Stimulated activated naive CD8-positive, alpha-beta T cell treated with anti-CD3 and anti-CD28 coated beads, Interleukin-15, amount 100 ng/mL, for 72 hours (primary cell): ENCODE measurements around the gene CATSPER1.
"Not testable (repeated sequence)": the region's sequence is repeated elsewhere in the genome, so short reads cannot be mapped to it uniquely, and the experiment has no call there.

ENCODE experiments used
- ATAC-seq: fragments of 150-1000 bp; cut with Tn5 transposase; 2 replicates; pipeline ENCODE4 v1.10.0; 2021; ENCODE audit warnings: mild to moderate bottlenecking, moderate library complexity
- DNase-seq, 2 donors: peaks; one replicate each; pipeline ENCODE4 v3.0.0; 2021 to 2022
- H3K27ac Mint-ChIP-seq, 2 donors: one replicate each; pipeline ENCODE4 v1.8.0; 2022; ENCODE audit warnings: mild to moderate bottlenecking in 2 of 2, mixed read lengths in 2 of 2, moderate library complexity in 2 of 2
- H3K27me3 Mint-ChIP-seq: one replicate; pipeline ENCODE4 v1.8.0; 2022; ENCODE audit warnings: mixed read lengths
- H3K4me1 Mint-ChIP-seq: one replicate; pipeline ENCODE4 v1.8.0; 2022; ENCODE audit warnings: mild to moderate bottlenecking, mixed read lengths
- H3K4me3 Mint-ChIP-seq, 2 donors: one replicate each; pipeline ENCODE4 v1.8.0; 2022; ENCODE audit warnings: mild to moderate bottlenecking in 2 of 2, mixed read lengths in 2 of 2, moderate library complexity in 1 of 2
- H3K9me3 Mint-ChIP-seq, 2 donors: one replicate each; pipeline ENCODE4 v1.8.0; 2022; ENCODE audit warnings: mixed read lengths in 2 of 2

CATSPER1 gene

DNA sequence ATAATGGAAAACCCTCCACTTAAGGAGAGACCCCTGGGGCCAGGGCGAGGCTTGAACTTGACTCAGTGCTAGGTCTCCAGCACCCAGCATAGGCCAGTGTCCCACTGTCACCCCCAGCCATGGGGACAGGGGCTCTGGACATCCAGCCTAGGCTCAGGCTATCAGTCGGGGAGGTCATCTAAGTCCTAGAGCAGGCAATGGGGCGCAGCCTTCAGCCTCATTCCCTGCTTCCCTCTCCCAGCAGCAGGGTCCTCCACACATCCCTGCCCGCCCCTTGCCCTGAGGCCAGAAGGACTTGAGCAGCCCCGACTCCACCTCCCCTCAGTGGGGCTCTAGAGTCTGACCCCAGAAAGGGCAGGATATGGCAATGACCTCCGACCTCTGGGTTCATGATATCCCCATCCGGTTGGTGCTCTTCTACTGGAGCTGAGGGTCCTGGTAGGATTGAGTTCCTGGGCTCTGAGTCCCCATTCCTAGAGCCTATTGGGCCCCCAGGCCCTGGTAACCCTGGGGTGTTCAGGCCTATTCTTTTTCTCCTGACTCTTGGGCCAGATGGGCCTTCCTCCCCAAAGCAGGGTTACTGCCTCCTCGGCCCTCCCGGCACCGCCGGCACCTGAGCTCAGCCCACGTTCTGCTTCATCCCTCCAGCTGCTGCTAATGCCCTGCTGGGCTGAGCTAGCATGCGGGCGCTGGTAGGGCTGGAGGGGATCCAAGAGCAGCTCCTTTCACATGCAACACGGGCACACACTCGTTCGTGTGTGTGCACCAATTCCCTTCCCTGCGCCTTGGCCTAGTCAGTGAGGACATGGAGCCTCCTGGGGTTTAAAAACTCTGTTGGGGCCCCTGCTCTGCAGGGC lies 10.1 kb downstream of the CATSPER1 start:
- Mint-ChIP-seq H3K27me3 (peaks cover 36% of the 10 kb centered on the region), H3K27ac (peak overlapping the region in 1 of 2 donors; percentile 84), H3K4me1 (peaks cover 35% of the 10 kb centered on the region), H3K9me3 (no peaks in the 10 kb centered on the region), H3K4me3 (no peak overlapping the region)
- no peak for ATAC-seq
- no peak for DNase-seq

- Mint-ChIP-seq H3K4me1 (peaks cover 28% of the 10 kb centered on the region), H3K27ac (no peak overlapping the region), H3K9me3 (no peaks in the 10 kb centered on the region), H3K4me3 (no peak overlapping the region), H3K27me3 (peaks cover 36% of the 10 kb centered on the region)
- DNase-seq (no peak), ATAC-seq (no peak)
Observed at GRCh38 chr11:66015454-66015881, 10.8 kb downstream of the CATSPER1 start.

- H3K27ac Mint-ChIP-seq: no peak overlapping the region
- peaks cover 36% of the 10 kb centered on the region for H3K27me3 Mint-ChIP-seq
- no peak overlapping the region for H3K4me3 Mint-ChIP-seq
- H3K9me3 Mint-ChIP-seq: no peaks in the 10 kb centered on the region
- H3K4me1 Mint-ChIP-seq: peaks cover 24% of the 10 kb centered on the region
- ATAC-seq: no peak
- DNase-seq: no peak
Observed at GRCh38 chr11:66014804-66015453, 11.3 kb downstream of the CATSPER1 start.

DNA sequence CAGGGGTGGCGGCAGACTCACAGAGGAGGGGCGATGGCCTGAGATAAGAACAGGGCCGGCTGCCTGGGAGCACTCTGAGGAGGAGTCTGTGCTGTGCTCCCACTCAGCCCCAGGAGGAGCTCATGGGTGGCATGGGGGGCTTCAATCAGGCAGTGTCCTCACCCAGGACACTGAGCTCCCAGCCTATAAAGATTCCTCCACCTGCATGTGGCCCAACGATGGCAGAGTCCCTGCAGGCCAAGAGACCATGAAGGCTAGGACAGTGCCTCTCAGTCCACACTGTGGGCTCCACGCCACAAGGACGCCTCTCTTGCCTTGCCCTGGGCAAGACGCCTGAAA lies 12.5 kb downstream of the CATSPER1 start:
- Mint-ChIP-seq H3K27me3 (peaks cover 36% of the 10 kb centered on the region), H3K4me3 (no peak overlapping the region), H3K9me3 (no peaks in the 10 kb centered on the region), H3K4me1 (peaks cover 24% of the 10 kb centered on the region), H3K27ac (no peak overlapping the region)
- no peak for DNase-seq
- no peak for ATAC-seq

GRCh38 chr11:66012946-66013761 lies 13.1 kb downstream of the CATSPER1 start:
- Mint-ChIP-seq H3K4me1 (peaks cover 20% of the 10 kb centered on the region), H3K9me3 (no peaks in the 10 kb centered on the region), H3K27ac (no peak overlapping the region), H3K27me3 (peaks cover 36% of the 10 kb centered on the region), H3K4me3 (no peak overlapping the region)
- ATAC-seq (no peak), DNase-seq (no peak)

DNA sequence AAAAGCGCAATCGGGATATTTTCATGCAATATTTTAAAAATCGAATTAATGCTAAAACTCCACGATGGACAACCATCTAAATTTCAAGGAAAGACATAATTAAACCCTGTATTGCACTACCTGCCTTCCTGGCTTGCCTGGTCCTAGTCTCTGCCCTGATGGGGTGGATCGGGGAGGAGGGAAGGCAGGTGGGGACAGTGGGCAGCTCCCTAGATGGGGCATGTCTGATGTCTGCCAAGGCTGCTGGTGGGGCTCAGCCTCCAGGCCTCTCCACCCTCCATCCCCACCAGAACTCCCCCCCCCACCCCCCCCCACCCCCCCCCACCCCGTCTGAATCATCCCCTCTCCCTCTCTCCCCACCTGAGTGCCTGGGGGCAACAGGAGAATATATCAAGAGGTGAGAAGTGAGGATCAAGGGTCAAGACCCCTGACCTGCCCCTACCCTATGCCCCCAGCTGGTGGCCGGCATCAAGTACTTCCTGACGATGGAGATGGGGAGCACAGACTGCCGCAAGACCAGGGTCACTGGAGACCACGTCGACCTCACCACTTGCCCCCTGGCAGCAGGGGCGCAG lies 13.8 kb downstream of the CATSPER1 start:
- no peaks in the 10 kb centered on the region for H3K9me3 Mint-ChIP-seq
- DNase-seq: no peak
- H3K4me3 Mint-ChIP-seq: peak overlapping the region; percentile 45 to 63
- ATAC-seq: no peak
- peaks cover 16% of the 10 kb centered on the region for H3K4me1 Mint-ChIP-seq
- peaks cover 36% of the 10 kb centered on the region for H3K27me3 Mint-ChIP-seq
- H3K27ac Mint-ChIP-seq: no peak overlapping the region

DNA sequence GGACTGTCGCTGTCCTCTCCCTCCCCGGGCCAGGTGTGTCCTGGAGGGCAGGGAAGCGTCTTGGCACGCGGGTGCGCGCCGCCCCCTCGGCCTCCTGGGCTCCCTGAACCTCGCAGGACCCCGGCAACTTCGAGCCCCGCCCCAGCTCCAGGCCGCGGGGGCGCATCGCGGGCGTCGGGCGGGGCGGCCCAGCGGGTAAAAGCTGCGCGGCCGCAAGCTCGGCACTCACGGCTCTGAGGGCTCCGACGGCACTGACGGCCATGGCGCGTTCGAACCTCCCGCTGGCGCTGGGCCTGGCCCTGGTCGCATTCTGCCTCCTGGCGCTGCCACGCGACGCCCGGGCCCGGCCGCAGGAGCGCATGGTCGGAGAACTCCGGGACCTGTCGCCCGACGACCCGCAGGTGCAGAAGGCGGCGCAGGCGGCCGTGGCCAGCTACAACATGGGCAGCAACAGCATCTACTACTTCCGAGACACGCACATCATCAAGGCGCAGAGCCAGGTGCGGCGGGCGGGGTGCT lies 14.4 kb downstream of the CATSPER1 start, which contains the start of gene CST6:
TSS of gene CST6 (plus strand) at position 224 of the 519 bp plus-strand sequence. CDS start at position 261, 37 bp downstream.
- H3K9me3 Mint-ChIP-seq: no peaks in the 10 kb centered on the region
- peak; percentile 36 for ATAC-seq
- peaks cover 11% of the 10 kb centered on the region for H3K4me1 Mint-ChIP-seq
- peak within 1 kb of the TSS; percentile 45 to 63 for H3K4me3 Mint-ChIP-seq
- H3K27ac Mint-ChIP-seq: no peak within 1 kb of the TSS
- DNase-seq: no peak
- peaks cover 36% of the 10 kb centered on the region for H3K27me3 Mint-ChIP-seq

DNA sequence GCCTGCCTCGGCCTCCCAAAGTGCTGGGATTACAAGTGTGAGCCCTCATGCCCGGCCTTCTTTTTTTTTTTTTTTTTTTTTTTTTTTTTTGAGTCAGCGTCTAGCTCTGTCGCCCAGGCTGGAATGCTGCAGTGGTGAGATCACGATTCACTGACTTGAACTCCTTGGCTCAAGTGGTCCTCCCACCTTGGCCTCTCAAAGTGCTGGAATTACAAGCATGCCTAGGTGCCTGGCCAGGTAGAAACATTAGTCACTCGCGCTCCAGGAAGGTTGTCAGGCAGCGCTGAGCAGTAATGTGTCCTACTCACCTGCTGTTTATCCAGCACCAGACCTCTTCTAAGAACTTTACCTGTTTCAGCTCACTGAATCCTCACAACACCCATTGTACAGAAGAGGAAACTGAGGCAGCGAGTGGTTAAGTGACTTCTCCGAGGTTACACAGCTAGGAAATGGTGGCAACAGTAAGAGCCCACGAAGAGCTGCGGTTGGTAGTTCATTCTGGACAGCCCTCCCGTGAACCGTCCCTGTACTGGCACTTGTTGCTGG lies 15.0 kb downstream of the CATSPER1 start:
- ATAC-seq (no peak), DNase-seq (no peak)
- peaks cover 16% of the 10 kb centered on the region for H3K4me1 Mint-ChIP-seq
- peak overlapping the region in 1 of 2 donors; percentile 63 for H3K4me3 Mint-ChIP-seq
- H3K9me3 Mint-ChIP-seq: no peaks in the 10 kb centered on the region
- H3K27me3 Mint-ChIP-seq: peaks cover 36% of the 10 kb centered on the region
- no peak overlapping the region for H3K27ac Mint-ChIP-seq

DNA sequence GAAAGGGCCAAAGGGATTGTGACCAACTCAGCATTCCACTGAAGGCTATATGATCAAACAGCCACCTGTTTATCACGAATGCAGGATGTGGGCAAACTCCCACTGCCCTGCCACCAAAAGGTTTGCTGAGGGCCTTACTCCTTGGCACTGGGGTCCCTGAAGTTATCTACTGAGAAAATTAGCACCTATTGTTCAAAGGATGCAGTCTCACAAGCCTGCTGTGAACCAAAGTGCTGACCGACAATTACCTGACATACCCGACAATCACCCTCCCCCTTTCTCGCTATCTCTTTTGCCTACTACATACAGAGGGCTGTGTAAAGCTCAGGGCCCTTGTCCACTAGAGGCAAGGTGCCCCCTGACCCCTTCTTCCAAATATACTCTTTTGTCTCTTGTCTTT lies 16.2 kb downstream of the CATSPER1 start:
- Mint-ChIP-seq H3K27me3 (peaks cover 35% of the 10 kb centered on the region), H3K27ac (peak overlapping the region in 1 of 2 donors; percentile 49), H3K4me1 (peaks cover 21% of the 10 kb centered on the region)
- DNase-seq, H3K4me3 Mint-ChIP-seq, ATAC-seq, H3K9me3 Mint-ChIP-seq: not testable (repeated sequence)

DNA sequence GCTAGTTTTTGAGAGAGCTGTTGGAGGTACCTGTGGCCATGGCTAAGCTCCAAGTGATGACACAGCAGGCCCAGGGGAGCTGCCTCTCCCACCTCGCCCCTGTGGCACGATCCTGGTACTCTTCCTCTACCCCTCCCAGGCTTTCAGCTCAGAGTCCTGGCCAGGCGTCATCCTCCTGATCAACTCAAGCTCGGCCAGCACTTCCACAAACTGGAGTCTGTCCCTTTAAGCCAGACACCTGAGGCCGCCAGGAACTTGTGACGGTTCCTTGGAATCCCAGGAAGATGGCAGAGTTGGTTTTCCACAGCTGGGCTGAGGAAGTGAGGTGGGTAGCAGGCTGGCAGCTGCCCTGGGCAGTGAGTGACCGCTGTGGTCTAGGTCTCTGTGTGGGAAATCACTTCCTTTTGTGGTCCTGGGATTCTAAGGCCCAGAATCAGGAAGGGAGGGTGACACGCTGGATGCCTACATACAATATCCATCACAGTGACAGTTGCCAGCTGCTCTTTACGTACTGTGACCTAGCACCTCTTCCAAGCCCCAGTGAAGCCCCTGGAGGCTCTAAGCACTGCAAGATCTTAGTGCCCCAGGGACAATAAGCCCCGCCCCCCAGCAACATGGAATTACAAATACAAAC lies 17.7 kb downstream of the CATSPER1 start:
- peaks cover 25% of the 10 kb centered on the region for H3K27me3 Mint-ChIP-seq

DNA sequence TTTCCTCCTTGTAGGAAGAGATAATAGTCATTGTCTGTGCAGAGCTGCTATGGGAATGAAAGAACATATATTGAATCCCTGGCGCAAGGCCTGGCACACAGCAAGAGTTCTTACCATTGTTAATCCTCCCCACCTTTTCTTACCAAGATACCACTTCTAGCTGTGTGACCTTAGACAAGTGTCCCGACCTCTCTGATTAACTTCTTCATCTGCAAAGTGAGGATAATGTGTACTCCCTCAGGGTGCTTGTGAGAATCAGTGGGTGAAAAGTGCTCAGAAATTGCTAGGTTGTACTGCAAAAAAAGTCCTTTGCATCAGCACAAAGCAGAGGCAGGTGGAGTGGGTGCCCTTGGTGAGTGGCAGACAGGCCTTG lies 18.2 kb downstream of the CATSPER1 start:
- Mint-ChIP-seq H3K4me1 (peaks cover 35% of the 10 kb centered on the region), H3K27me3 (peaks cover 20% of the 10 kb centered on the region), H3K27ac (no peak overlapping the region), H3K4me3 (no peak overlapping the region), H3K9me3 (no peaks in the 10 kb centered on the region)
- no peak for ATAC-seq
- DNase-seq: no peak

More for the DNA sequence above, 17.7 kb downstream of the CATSPER1 start:
- peak overlapping the region in 1 of 2 donors; percentile 33 for H3K27ac Mint-ChIP-seq
- H3K4me1 Mint-ChIP-seq: peaks cover 30% of the 10 kb centered on the region
- no peak for DNase-seq
- no peaks in the 10 kb centered on the region for H3K9me3 Mint-ChIP-seq
- no peak overlapping the region for H3K4me3 Mint-ChIP-seq
- ATAC-seq: no peak

DNA sequence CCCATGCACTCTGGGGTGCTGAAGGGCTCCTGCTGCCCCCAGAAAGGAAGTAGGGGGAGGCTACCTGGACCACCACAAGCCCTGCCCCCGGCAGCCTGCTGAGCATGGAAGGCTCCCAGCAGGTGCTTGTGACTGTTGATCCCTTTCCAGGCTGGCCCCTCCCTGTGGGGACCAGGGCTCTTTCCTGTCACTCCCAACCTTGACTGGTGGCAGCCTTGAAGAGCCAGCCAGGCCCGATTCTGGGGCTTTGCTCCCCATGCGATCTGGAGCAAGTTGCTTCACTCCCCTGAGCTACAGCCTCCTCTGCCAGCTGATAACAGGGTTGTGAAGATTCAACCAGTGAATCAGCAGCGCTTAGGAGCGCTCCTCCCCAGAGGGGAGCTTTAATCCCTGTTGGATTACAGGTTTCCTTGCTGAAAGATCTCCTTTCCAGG lies 19.1 kb downstream of the CATSPER1 start:
- Mint-ChIP-seq H3K4me1 (peaks cover 43% of the 10 kb centered on the region), H3K9me3 (no peaks in the 10 kb centered on the region), H3K27ac (peak overlapping the region in 1 of 2 donors; percentile 66), H3K4me3 (no peak overlapping the region), H3K27me3 (peaks cover 11% of the 10 kb centered on the region)
- ATAC-seq: no peak
- DNase-seq: no peak

DNA sequence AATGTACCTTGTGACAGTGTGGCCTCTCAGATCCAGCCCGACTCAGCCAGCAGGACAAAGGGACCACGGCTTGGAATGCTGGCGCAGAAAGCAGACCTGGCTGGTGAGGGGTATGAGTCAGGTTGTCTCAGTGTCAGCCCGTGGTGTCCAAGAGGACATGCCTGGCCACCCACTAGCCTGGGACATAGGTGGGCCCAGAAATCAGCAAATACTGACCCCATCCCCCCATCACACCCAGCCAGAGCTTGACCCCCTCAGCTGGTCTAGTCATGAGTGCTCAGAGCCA lies 19.4 kb downstream of the CATSPER1 start:
- Mint-ChIP-seq H3K9me3 (no peaks in the 10 kb centered on the region), H3K27ac (no peak overlapping the region), H3K27me3 (peaks cover 7% of the 10 kb centered on the region), H3K4me1 (peaks cover 43% of the 10 kb centered on the region), H3K4me3 (no peak overlapping the region)
- ATAC-seq (no peak), DNase-seq (no peak)

DNA sequence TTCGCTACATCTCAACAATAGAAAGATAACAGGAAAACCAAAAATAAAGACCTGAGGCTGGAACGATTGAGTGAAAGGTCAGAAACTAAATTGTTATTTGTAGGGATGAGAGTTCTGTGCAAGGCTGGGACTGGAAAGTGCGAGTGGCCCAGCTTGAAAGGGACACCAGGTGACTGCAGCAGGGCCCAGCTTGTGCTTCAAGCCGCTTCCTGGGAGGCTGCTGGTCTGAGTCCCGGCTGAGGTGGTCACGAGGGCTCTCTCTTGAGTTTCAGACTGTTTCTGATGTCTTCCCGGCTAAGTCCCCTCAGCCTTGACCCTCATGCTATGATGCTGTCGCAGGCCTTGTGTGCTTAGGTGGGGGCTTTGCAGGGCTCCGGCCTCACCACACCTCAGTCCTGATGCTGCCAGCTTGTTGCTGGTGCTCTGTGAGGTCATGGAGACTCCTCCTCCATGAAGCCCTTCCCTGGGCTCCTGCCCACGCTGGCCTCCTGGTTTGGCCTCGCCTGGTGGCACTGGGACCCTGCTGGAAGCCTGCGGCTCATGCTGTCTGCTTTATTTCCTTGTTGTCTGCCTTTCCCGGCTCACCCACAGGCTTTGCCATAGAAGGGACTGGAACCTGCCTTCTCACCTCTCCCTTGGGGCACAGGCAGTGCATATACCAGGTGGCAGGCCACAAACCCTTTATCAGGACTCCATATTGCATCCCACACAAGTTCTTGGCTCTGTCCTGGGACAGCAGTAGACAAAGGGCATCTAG lies 20.0 kb downstream of the CATSPER1 start:
- H3K27me3 Mint-ChIP-seq: peaks cover 2% of the 10 kb centered on the region
- H3K4me3 Mint-ChIP-seq: no peak overlapping the region
- no peak for DNase-seq
- no peak overlapping the region for H3K27ac Mint-ChIP-seq
- ATAC-seq: no peak
- H3K4me1 Mint-ChIP-seq: peaks cover 39% of the 10 kb centered on the region
- no peaks in the 10 kb centered on the region for H3K9me3 Mint-ChIP-seq
